Body of pancreas (tissue), 4 donors: ENCODE measurements around the gene DLST.

Experiments used
- CTCF ChIP-seq, 7 experiments: fragments of 450-650 bp in 4 of 7; fragments of 200-600 bp in 3 of 7; sonication (generic) in 3 of 7; IDR thresholded peaks; one replicate each; pipeline ENCODE4 v1.5.1; 2016 to 2019; ENCODE audit warnings: antibody characterized with exemption in 7 of 7
- POLR2A ChIP-seq, 3 donors: fragments of 450-650 bp; IDR thresholded peaks; one replicate each; pipeline ENCODE4 v1.6.1; 2016; ENCODE audit warnings: antibody characterized with exemption in 3 of 3, mild to moderate bottlenecking in 2 of 3

DNA sequence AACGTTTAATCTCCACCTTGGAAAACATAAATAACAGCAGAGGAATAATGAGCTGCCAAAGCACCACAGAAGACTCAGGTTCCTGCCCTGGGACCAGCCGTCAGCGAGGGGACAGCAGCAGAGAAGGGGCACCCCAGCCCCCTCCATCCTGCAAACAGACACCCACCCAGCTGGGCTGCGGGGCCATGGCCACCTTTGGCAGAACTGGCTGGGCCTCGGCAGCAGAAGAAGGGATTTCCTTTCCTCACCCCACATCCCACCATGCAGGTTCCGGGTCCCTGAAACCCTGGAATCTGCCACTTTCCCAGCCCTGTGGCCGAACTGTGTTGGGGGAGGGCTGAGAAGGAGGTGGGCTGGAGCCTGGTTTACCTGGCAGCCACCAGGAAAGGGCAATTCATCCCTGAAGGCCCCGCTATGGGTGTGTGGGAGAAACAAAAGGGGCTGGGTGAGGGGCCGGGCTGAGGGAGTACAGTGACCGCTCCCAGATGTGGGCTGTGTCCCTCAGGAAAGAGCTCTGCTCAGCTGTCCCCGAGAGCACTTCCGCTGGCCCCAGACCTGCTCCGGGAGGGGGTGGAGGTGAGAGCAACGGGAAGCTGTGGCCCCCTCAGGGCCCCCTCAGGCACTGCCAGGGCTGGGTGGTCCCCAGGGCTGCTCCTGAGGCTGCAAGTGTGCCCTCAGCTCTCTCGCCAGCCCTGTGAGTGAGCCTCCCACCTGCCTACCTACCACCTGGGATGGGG, 69.9 kb downstream of the DLST start:
- no peak for TF ChIP-seq CTCF (IDR thresholded peaks at IDR 0.05)
- no peak for TF ChIP-seq POLR2A (IDR thresholded peaks at IDR 0.05)
